ENCODE measurements around the gene DOCK3. TPM values are rescaled to one million over a fixed set of nuclear protein-coding genes. Genes with fewer than 3 reads are reported as not detected.

DOCK3 gene
- total RNA-seq, 2 donors from 2014 or later, result 7.7 to 8.5 TPM

DNA sequence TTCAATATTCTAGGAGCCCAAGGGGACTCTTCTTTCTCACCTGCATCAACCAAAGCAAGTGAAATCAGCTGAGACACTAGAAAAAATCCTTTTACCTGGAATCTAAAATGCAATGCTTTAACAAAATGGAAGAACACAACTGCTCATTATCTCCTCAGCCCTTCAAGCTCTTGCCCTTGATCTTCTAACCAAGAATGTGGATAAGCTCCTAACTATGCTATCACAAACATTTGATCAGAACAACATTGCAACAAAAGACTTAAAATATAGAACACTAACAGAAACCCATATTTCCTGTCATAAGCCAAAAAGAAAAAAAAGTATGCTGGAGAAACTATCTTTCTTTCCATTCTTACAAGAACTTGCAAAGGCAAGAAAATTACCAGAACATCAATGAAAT lies 728.9 kb downstream of the DOCK3 start:
- DNase-seq, result no peak
- Histone ChIP-seq H3K27me3 (ENCODE audit: control insufficient read depth, insufficient read depth, low read length, poor library complexity, severe bottlenecking) (no peaks in the 10 kb centered on the region), H3K4me1 (ENCODE audit: control insufficient read depth, insufficient read depth, low read length) (no peaks in the 10 kb centered on the region), H3K4me3 (ENCODE audit: low read length) (no peak overlapping the region), H3K36me3 (ENCODE audit: control insufficient read depth, insufficient read depth, low read length) (peaks cover 20% of the 10 kb centered on the region), H3K27ac (ENCODE audit: low read depth, low read length) (no peak overlapping the region), H3K9me3 (ENCODE audit: control insufficient read depth, low read length) (no peaks in the 10 kb centered on the region), H3K9ac (ENCODE audit: extremely low read depth, low read length, poor library complexity, severe bottlenecking) (no peak overlapping the region)
- Mint-ChIP-seq H3K4me3 (no peak overlapping the region), H3K27ac (no peak overlapping the region), H3K36me3 (ENCODE audit: low read depth) (peaks cover 39% of the 10 kb centered on the region), H3K4me1 (no peaks in the 10 kb centered on the region), H3K9me3 (no peaks in the 10 kb centered on the region), H3K27me3 (ENCODE audit: insufficient read depth) (no peaks in the 10 kb centered on the region)
- TF ChIP-seq, protein P1, sequence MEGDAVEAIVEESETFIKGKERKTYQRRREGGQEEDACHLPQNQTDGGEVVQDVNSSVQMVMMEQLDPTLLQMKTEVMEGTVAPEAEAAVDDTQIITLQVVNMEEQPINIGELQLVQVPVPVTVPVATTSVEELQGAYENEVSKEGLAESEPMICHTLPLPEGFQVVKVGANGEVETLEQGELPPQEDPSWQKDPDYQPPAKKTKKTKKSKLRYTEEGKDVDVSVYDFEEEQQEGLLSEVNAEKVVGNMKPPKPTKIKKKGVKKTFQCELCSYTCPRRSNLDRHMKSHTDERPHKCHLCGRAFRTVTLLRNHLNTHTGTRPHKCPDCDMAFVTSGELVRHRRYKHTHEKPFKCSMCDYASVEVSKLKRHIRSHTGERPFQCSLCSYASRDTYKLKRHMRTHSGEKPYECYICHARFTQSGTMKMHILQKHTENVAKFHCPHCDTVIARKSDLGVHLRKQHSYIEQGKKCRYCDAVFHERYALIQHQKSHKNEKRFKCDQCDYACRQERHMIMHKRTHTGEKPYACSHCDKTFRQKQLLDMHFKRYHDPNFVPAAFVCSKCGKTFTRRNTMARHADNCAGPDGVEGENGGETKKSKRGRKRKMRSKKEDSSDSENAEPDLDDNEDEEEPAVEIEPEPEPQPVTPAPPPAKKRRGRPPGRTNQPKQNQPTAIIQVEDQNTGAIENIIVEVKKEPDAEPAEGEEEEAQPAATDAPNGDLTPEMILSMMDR (conservative IDR thresholded peaks at IDR 0.05), result no peak

DNA sequence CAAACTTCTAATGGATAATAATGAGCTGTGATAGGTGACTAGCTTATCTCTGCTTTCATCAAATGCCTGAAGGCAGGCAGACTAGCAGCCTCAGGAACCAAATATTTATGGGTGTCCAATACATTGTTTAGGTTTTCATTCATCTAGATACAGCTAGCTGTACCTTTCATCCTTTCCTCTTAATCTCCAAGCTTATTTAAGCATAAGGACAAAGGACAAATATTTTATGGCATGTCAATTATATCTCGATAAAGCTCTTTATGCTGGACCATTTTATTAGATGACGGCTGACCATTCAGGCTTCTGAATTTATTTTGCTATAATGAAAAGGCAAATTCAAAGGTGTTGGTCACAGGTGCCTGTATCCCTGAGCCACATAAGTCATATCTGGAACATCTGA lies 733.3 kb downstream of the DOCK3 start:
- TF ChIP-seq, protein P1 (conservative IDR thresholded peaks at IDR 0.05), result no peak
- Histone ChIP-seq H3K9me3 (ENCODE audit: control insufficient read depth, low read length) (no peaks in the 10 kb centered on the region), H3K36me3 (ENCODE audit: control insufficient read depth, insufficient read depth, low read length) (peaks cover 44% of the 10 kb centered on the region), H3K9ac (ENCODE audit: extremely low read depth, low read length, poor library complexity, severe bottlenecking) (no peak overlapping the region), H3K27me3 (ENCODE audit: control insufficient read depth, insufficient read depth, low read length, poor library complexity, severe bottlenecking) (no peaks in the 10 kb centered on the region), H3K4me3 (ENCODE audit: low read length) (no peak overlapping the region), H3K4me1 (ENCODE audit: control insufficient read depth, insufficient read depth, low read length) (no peaks in the 10 kb centered on the region), H3K27ac (ENCODE audit: low read depth, low read length) (no peak overlapping the region)
- WGBS, 2 experiments (ENCODE audit: insufficient coverage in 1 of 2, insufficient read length in 1 of 2), result 98 to 100% methylated on average over 2 of the region's 2 CpGs
- no peak for DNase-seq
- H3K27ac Mint-ChIP-seq, result no peak overlapping the region
- H3K9me3 Mint-ChIP-seq, result no peaks in the 10 kb centered on the region
- no peak overlapping the region for H3K4me3 Mint-ChIP-seq
- H3K4me1 Mint-ChIP-seq, result no peaks in the 10 kb centered on the region
- no peaks in the 10 kb centered on the region for H3K27me3 Mint-ChIP-seq (ENCODE audit: insufficient read depth)
- peaks cover 43% of the 10 kb centered on the region for H3K36me3 Mint-ChIP-seq (ENCODE audit: low read depth)

DNA sequence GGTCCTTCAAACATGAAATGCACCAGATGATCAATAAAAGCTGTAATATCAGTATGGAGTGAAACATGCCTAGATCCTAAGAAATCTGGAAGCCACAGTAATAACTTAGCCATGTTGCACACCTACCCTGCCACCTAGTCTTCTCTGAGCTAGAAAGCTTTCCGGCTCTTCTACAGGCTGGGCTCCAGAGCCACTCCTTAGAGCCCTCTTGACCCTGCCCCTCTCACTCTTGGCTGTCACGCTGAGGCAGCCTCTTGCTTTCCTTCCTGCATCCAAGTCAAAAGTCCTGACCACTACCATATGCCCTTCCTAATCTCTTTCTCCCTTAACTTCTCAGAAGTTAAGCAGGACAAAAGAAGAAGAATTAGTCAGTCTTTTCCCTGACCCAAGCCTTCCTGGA lies 734.1 kb downstream of the DOCK3 start:
- Histone ChIP-seq H3K36me3 (ENCODE audit: control insufficient read depth, insufficient read depth, low read length) (peaks cover 46% of the 10 kb centered on the region), H3K4me1 (ENCODE audit: control insufficient read depth, insufficient read depth, low read length) (no peaks in the 10 kb centered on the region), H3K27me3 (ENCODE audit: control insufficient read depth, insufficient read depth, low read length, poor library complexity, severe bottlenecking) (no peaks in the 10 kb centered on the region), H3K4me3 (ENCODE audit: low read length) (no peak overlapping the region), H3K9me3 (ENCODE audit: control insufficient read depth, low read length) (no peaks in the 10 kb centered on the region), H3K27ac (ENCODE audit: low read depth, low read length) (no peak overlapping the region), H3K9ac (ENCODE audit: extremely low read depth, low read length, poor library complexity, severe bottlenecking) (no peak overlapping the region)
- WGBS, 2 experiments (ENCODE audit: insufficient coverage in 1 of 2, insufficient read length in 1 of 2), result 83 to 92% methylated on average over 1 to 2 of the region's 2 CpGs
- Mint-ChIP-seq H3K36me3 (ENCODE audit: low read depth) (peaks cover 47% of the 10 kb centered on the region), H3K27ac (no peak overlapping the region), H3K4me3 (no peak overlapping the region), H3K9me3 (no peaks in the 10 kb centered on the region), H3K27me3 (ENCODE audit: insufficient read depth) (no peaks in the 10 kb centered on the region), H3K4me1 (no peaks in the 10 kb centered on the region)
- no peak for DNase-seq
- TF ChIP-seq, protein P1 (conservative IDR thresholded peaks at IDR 0.05), result no peak
